ENCODE data around the gene NUP50. TPM values are rescaled to one million over a fixed set of nuclear protein-coding genes. Genes with fewer than 3 reads are reported as not detected.

Gene NUP50
- total and polyA plus RNA-seq, 2 experiments from 2014 or later = 21.1 to 57.7 TPM

- TF ChIP-seq CTCF (IDR thresholded peaks at IDR 0.05; ENCODE audit: low read depth, low read length) = no peak
Measured at GRCh38 chr22:45171830-45172229, 8.1 kb downstream of the NUP50 start.

GRCh38 chr22:45172881-45173585 lies 9.3 kb downstream of the NUP50 start:
- TF ChIP-seq CTCF (IDR thresholded peaks at IDR 0.05; ENCODE audit: low read depth, low read length) = no peak
- no peak overlapping the region for H3K27ac ChIP-seq
- H3K4me3 ChIP-seq = no peak overlapping the region
- no peaks in the 10 kb centered on the region for H3K9me3 ChIP-seq (ENCODE audit: low read depth)
- H3K36me3 ChIP-seq = peaks cover 64% of the 10 kb centered on the region
- DNase-seq (ENCODE audit: low read depth in 1 of 2, low spot score in 1 of 2) = no peak
- peaks cover 7% of the 10 kb centered on the region for H3K4me1 ChIP-seq (ENCODE audit: low read depth)
- no peaks in the 10 kb centered on the region for H3K27me3 ChIP-seq

More at GRCh38 chr22:45171830-45172229, 8.1 kb downstream of the NUP50 start:
- DNase-seq (ENCODE audit: low read depth in 1 of 2, low spot score in 1 of 2) = no peak
- Histone ChIP-seq H3K27me3 (no peaks in the 10 kb centered on the region), H3K9me3 (ENCODE audit: low read depth) (no peaks in the 10 kb centered on the region), H3K4me1 (ENCODE audit: low read depth) (peaks cover 7% of the 10 kb centered on the region), H3K27ac (no peak overlapping the region), H3K4me3 (no peak overlapping the region), H3K36me3 (peaks cover 60% of the 10 kb centered on the region)

- Histone ChIP-seq H3K27ac (no peak overlapping the region), H3K36me3 (peaks cover 42% of the 10 kb centered on the region)
- no peak for TF ChIP-seq CTCF (IDR thresholded peaks at IDR 0.05; ENCODE audit: low read depth, low read length)
Measured at GRCh38 chr22:45179276-45180049, 15.7 kb downstream of the NUP50 start.

GRCh38 chr22:45180146-45180679 lies 16.5 kb downstream of the NUP50 start:
- Histone ChIP-seq H3K4me3 (no peak overlapping the region), H3K9me3 (ENCODE audit: low read depth) (no peaks in the 10 kb centered on the region), H3K4me1 (ENCODE audit: low read depth) (no peaks in the 10 kb centered on the region), H3K27ac (no peak overlapping the region), H3K36me3 (peaks cover 44% of the 10 kb centered on the region), H3K27me3 (no peaks in the 10 kb centered on the region)
- no peak for DNase-seq (ENCODE audit: low read depth in 1 of 2, low spot score in 1 of 2)
- TF ChIP-seq CTCF (IDR thresholded peaks at IDR 0.05; ENCODE audit: low read depth, low read length) = no peak

More at GRCh38 chr22:45179276-45180049, 15.7 kb downstream of the NUP50 start:
- no peaks in the 10 kb centered on the region for H3K9me3 ChIP-seq (ENCODE audit: low read depth)
- DNase-seq (ENCODE audit: low read depth in 1 of 2, low spot score in 1 of 2) = no peak
- H3K4me1 ChIP-seq (ENCODE audit: low read depth) = no peaks in the 10 kb centered on the region
- H3K27me3 ChIP-seq = no peaks in the 10 kb centered on the region
- no peak overlapping the region for H3K4me3 ChIP-seq

GRCh38 chr22:45181240-45181639 lies 17.5 kb downstream of the NUP50 start:
- Histone ChIP-seq H3K4me1 (ENCODE audit: low read depth) (no peaks in the 10 kb centered on the region), H3K27ac (no peak overlapping the region), H3K36me3 (peaks cover 47% of the 10 kb centered on the region), H3K27me3 (no peaks in the 10 kb centered on the region), H3K4me3 (no peak overlapping the region), H3K9me3 (ENCODE audit: low read depth) (no peaks in the 10 kb centered on the region)
- no peak for TF ChIP-seq CTCF (IDR thresholded peaks at IDR 0.05; ENCODE audit: low read depth, low read length)
- DNase-seq (ENCODE audit: low read depth in 1 of 2, low spot score in 1 of 2) = no peak
